ENCODE measurements around the gene SEPTIN3.

DNA sequence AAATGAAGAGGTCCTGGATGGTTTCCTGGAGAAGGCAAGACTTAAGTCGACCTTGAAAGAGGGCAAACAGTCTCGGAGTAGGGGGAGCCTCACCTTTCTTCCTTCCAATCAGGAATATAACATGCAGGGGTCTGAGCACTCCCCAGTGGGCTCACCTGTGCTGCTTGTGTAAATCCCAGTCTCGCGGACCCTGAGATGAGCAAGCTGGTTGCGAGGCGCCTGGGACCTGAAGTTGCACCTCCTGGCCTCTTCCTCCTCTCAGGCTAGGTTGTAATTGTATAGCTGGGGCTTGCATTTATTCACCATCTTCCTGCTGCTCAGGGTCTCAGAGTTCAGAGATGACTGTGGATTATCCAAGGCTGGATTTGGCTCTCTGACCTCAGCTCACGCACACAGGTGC is 21.9 kb downstream of the SEPTIN3 start:
- TF ChIP-seq CTCF (IDR thresholded peaks at IDR 0.05) (no peak), POLR2A (IDR thresholded peaks at IDR 0.05) (no peak)
